SK-MEL-5 (cell line): ENCODE data around the gene ZNF664. TPM values are rescaled to one million over a fixed set of nuclear protein-coding genes. Genes with fewer than 3 reads are reported as not detected.

Source experiments
- DNase-seq: peaks from one replicate; pipeline ENCODE4 v3.0.0-alpha.2; 2016; ENCODE audit warnings: low read depth, low spot score
- in situ Hi-C: cut with HindIII; loops from 2 replicates; pipeline ENCODE4 v1.10.0; 2016; ENCODE audit warnings: low sequenced_read_pairs, high pct_unique_total_duplicates, low pct_unique_long_range_greater_than_20kb
- small RNA-seq, 2 experiments: library from RNA; depleted of rRNA; stranded (forward); fragments of <200 nt; gene quantifications; one replicate each; pipeline ENCODE3, GENCODE V24; 2014
- total RNA-seq: library from RNA; depleted of rRNA; stranded (reverse); fragments of >200 nt; shearing (Covaris generic); gene quantifications from 2 replicates; pipeline ENCODE4 v1.2.3, GENCODE V29; 2014; rRNA removed

ZNF664 gene
- total RNA-seq, 1 experiment from 2014 or later: 74.1 TPM

- DNase-seq: no peak
- in situ Hi-C loops: no loop called here
Measured at GRCh38 chr12:124057691-124058090, 84.7 kb downstream of the ZNF664 start.

GRCh38 chr12:124059752-124060151 is 86.7 kb downstream of the ZNF664 start:
- no peak for DNase-seq
- in situ Hi-C loops: no loop called here

Small RNA genes within 50 kb of the gene (small RNA-seq; reads per million reads assigned to genes)
- gene AC068790.4 (0 reads per million in 2 experiments), gene AC068790.6 (0 reads per million in 2 experiments)

Other genes with a start within 250 kb of the ZNF664 start
- 3.4 and 3.9 TPM in 2 replicates for gene DNAH10, start 210.9 kb upstream of the ZNF664 start, total RNA-seq
- gene CCDC92, start 384 bp upstream of the ZNF664 start, total RNA-seq: 1.4 and 3.8 TPM in 2 replicates